Suprapubic skin (tissue), 3 donors: Measurements from ENCODE around the gene DNAJC18.

ENCODE experiments used
- EP300 ChIP-seq: sonication (generic); formaldehyde crosslinking; IDR thresholded peaks from one replicate; pipeline ENCODE4 v1.6.1; 2017; ENCODE audit warnings: antibody characterized with exemption
- TF ChIP-seq, protein P1 (sequence below), 2 donors: fragments of 200-600 bp in 1 of 2; fragments of 450-650 bp in 1 of 2; sonication (generic) in 1 of 2; IDR thresholded peaks; one replicate each; pipeline ENCODE4 v1.5.1; 2016 to 2019; ENCODE audit warnings: antibody characterized with exemption in 2 of 2, mild to moderate bottlenecking in 1 of 2, moderate library complexity in 1 of 2

DNA sequence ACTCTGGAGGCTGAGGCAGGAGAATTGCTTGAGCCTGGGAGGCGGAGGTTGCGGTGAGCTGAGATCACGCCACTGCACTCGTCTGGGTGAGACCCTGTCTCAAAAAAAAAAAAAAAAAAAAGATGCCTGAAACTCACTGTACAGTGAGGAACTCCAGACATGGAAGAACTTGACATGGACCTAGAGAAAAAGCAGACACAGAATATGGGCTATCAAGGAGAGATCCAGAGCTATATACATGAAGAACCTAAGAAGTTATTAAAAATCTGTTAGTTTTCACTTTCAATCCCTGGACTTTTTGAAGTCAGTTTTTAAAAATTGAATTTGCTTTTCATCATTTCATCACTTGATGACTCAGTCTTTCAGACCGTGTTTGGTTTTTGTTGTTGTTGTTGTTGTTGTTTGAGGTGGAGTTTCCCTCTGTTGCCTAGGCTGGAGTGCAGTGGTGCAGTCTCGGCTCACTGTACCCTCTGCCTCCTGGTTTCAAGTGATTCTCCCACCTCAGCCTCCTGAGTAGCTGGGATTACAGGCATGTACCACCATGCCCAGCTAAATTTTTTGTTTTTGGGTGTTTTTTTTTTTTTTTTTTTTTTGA lies 77.4 kb downstream of the DNAJC18 start:
- TF ChIP-seq, protein P1, sequence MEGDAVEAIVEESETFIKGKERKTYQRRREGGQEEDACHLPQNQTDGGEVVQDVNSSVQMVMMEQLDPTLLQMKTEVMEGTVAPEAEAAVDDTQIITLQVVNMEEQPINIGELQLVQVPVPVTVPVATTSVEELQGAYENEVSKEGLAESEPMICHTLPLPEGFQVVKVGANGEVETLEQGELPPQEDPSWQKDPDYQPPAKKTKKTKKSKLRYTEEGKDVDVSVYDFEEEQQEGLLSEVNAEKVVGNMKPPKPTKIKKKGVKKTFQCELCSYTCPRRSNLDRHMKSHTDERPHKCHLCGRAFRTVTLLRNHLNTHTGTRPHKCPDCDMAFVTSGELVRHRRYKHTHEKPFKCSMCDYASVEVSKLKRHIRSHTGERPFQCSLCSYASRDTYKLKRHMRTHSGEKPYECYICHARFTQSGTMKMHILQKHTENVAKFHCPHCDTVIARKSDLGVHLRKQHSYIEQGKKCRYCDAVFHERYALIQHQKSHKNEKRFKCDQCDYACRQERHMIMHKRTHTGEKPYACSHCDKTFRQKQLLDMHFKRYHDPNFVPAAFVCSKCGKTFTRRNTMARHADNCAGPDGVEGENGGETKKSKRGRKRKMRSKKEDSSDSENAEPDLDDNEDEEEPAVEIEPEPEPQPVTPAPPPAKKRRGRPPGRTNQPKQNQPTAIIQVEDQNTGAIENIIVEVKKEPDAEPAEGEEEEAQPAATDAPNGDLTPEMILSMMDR (IDR thresholded peaks at IDR 0.05), result no peak
- no peak for TF ChIP-seq EP300
